Stimulated activated CD4-positive, alpha-beta T cell treated with anti-CD3 and anti-CD28 coated beads, Interleukin-12 subunit alpha, Interleukin-12 subunit beta, amount 100 ng/mL, for 24 hours (primary cell): ENCODE results near the gene KCNH2.

Source experiments
- DNase-seq, 2 experiments: peaks; one replicate each; pipeline ENCODE4 v3.0.0-alpha.2; 2020; ENCODE audit warnings: low read depth in 2 of 2

Gene KCNH2

DNA sequence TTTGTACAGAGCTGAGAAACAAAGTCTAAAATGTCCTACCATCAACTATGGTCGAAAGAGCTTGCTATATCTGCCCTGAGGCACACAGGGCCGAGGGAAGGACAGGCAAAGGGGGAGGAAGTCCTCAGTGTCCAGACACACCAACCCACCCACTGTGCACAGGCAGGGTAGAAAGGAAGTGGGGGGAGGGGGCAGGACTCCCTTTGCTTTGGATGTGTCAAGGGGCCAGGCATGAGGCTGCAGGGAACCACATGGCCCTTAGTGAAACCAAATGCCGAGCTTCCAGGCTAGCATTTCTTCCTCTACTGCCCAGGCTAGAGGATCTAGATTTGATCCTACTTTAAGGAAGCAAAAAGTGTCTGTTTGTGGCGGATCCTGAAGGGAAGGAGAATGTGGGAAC, 28.6 kb downstream of the KCNH2 start:
- no peak for DNase-seq

DNA sequence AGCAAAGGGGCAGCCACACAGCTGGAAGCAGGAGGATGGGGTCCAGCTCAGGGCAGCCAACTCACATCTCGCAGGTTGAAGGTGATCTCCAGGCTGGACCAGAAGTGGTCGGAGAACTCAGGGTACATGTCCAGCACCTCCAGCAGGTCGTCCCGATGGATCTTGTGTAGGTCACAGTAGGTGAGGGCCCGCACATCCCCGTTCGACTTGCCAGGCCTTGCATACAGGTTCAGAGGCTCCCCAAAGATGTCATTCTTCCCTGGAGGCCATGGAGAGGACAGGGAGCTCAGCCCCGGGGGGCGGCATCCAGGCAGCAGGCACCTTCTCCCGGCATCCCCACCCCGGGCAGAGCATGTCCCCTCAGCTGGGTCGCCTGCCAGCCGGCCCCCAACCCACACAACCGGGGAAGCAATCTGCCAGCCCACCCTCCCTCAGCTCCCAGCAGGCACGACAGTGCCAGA, 29.3 kb downstream of the KCNH2 start:
- no peak for DNase-seq

DNA sequence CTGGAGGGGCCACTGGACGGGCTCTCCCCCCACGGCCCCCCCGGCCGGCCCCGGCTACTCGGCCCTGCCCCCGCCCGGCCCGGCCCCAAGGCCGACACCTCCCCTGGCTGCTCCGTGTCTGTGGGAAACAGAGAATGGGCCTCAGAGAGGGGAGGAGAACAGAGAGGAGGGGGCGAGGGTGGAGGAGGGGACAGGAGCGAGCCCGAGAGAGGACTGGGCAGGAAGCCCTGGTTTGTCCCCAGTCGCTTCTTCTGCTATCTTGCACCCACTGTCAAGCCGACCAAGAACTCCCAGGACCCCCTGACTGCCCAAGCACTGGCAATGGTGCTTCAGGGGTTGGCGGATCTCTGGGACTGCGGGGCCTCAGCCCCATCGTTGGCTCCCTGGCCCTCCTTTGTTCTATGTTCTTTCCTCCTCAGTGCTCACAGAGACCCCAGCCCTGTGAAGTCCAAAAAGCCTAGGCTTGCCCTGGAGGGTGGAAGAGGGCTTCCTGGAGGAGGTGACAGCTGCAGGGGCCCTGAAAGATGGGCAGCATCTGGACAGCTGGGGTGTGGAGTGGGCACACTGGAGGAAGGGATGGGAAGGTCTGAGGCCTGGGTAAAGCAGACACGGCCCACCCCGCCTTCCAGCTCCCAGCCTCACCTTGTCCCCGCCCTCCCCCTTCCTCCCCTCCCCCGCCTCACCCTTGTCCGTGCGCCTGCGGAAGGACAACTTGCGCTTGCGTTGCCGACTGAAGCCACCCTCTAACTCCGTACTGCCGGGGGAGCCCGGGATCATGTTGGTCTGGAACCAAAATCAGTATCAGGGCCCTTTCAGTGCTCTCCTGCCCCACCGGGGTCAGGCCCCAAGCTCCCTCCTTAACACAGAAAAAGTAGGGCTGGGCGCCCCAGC, 30.1 kb downstream of the KCNH2 start:
- DNase-seq, result no peak

DNA sequence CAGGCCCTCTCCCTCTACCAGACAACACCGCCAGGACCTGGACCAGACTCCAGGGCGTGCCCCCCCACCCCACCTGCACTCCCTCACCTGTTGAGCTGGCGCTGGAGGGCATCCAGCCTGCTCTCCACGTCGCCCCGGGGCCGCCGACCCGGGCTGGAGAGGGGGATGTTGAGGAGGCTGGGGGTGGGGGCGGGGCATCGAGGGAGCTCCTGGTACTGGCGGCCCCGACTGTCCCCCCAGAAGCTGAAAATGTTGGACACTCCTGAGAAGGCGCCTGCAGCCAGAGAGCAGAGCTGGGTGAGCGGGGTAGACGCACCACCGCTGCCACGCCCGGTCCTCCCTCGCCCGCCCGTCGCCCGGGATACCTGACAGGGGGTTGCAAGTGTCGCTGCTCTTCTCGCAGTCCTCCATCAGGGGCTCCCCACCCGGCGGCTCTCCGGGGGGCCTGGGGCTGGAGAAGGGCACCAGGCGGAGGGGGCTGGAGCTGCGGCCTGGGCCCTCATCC, 30.8 kb downstream of the KCNH2 start:
- DNase-seq, result no peak

DNA sequence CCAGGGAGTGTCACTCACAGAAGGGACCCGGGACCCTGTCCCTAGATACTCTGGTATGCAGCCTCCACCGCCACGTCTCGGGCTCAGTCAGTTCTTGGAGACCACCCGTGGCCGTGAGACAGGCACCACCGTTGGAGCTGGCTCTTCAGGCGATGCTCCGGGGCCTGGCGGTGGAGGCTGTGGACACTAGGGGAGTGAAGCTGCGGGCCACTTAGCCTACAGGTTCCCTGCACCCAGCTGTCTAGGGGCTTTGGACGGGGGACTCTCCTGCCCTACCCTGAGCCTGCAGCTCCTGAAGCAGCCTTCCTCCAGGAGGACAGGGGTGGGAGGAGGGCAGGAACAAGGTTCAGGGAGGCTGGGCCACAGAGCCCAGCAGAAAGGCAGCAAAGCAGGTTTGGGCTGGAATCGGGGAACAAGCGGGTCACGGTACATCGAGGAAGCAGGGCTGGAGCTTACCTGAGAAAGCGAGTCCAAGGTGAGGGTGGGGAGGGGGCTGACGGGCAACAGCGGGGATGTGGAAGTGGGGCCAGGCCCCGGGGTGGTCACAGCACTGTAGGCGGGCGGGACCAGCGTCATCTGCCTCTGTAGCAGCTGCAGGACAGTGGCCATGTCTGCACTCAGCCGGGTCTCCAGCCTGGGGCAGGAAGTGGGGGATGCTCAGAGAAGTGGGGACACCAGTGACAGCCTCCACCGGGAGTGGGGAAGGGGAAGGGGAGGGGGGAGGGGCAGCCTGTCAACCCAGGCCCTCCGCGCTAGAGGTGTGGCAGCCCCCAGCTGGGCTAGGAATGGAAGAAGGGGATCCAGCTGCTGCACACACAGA, 31.5 kb downstream of the KCNH2 start:
- no peak for DNase-seq

DNA sequence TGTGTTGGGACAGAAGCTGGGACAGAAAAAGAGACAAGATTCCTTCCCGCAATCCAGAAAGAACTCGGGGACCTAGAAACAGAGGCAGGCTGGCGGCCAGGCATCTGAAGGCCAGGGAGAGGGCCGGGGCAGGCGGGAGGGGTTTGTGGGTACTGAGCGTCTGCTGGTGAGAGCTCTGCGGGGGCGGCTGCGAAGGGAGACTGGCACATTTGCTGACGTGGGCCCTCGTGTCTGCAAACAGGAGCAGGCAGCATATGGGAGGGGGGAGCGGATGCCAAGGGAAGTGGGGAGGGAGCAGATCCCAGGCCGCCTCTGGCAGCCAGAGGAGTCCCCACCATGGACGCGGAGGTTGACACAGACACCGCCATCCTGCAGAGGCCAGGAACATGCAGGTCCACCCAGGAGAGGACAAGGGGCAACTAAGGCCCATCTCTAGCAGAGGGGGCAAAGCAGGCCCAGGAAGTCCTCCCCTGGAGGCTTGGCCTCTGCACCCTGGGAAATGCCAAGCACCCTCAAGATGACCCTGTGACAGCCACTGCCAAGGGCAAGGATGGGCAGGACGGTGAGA, 32.2 kb downstream of the KCNH2 start:
- DNase-seq, result no peak

DNA sequence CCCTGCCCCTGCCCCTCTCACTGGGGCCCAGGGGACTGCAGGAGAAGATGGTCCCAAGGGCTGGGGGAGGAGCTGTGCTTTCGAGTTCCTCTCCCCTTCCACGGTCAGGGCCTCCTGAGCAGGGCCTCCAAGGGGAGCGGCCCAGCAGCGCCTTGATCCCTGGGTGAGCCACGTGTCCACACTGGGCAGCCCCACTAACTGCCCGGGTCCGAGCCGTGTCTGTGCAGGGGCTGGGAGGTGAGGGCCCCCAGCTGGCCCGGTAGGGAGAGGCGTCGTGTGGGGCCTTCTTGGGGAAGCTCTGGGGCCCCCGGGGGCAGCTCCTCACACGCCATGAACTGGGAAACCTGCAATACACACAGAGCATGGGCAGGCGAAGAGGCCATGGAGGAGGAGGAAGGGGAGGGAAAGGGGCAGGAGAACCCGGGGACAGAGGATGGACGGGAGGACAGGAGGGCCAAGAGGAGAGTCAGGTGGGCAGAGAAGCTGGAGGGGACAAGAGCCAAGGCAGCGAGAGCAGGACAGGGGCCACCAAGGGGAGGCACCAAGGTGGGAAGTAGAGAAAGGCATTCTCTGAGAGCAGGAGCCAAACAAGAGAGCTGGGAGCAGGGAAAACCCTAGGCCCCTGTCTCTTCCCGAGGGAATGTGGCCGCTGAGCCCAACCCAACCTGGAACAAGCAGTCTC, 32.8 kb downstream of the KCNH2 start:
- no peak for DNase-seq

DNA sequence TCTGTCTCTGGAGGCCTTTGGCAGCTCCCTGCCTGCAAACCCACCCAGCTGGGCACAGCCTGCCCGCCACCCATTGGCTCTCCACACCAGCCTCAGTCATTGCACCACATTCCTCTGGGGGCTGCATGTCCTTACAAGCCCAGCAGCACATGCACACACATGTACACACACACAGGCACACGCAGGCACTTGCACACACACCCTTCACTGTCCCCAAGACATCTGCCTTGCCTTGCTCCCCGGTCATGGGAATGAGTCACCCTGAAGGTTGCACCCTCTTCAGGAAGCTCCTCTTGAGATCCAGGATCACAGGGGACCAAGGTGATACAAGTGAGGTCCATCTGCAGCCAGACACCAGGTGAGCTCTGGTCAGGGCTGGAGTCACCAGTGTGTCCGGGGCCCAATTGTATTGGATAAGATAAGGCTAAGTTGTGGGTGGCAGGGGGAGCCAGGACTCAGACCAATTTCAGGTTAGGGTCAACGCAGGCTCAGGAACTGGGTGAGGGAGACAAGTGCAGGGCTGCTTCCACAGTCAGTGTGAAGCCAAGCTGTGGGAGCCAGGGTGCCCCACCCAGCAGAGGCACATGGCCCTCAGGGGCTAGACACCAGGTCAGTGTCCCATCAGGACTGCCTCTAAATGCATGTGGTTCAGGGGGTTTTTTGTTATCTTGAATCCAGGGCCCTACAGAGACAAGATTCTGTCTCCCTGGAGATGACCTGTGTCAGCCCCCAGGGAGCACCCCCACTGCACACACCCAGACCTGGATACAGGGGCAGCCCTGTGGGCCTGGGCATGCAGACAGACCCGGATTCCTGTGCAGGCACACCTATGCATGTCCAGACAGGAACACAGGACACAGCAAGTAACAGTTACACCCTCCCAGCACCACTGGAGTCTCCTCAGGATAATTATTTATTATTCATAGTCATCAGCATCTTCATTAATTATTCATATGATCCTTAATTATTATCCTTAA, 33.8 kb downstream of the KCNH2 start:
- no peak for DNase-seq

DNA sequence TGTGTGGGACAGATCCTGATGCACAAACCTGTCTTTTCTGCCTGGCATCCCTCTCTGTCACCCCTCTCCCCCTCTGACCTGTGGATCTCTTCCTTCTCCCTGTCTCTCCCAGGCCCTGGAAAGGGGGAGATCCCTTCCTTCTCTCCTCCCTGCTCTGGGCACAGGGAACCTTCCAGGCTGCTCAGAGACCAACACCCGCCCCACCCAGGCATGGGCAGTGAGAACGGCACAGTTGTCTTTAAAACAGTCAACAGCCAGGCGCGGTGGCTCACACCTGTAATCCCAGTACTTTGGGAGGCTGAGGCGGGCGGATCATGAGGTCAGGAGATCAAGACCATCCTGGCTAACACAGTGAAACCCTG, 34.7 kb downstream of the KCNH2 start:
- DNase-seq, result no peak

DNA sequence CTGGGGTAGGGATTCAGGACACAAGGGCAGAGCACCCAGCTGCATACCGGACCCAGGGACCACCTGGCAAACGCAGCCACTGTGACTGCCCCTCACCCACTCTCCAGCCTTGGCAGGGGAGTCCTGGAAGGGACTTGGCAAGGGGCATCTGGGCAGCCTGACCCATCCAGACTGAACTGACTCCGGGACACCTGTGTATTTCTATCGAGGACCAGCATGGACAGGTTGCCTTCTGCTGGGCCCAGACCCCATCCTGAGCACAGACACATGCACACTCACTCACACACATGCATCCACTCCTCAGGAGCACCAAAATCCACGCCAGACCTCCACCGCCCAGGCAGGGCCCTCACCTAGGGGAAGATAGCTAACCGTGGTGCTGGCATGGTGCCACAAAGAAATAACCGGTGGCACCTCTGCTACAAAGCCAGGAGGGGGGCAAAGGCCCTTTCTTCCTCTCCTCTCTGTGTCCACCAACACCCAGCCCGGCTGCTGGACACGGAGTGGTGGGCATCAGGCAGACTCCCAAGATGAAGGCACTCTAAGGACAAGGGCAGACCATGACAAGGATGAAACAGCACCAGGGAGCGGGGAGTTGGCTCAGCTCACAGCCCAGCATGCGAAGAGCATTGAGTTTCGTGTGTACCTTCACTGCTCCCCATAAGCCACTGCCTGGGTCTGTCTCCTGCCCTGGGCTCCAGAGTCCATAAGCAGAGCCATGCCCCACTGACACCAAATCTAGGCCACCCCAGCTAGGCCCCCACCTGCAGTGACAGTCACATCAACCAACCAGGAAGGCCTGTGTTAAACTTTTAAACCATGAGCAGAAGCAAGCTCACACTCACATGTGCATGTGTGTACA, 35.3 kb downstream of the KCNH2 start:
- DNase-seq, result no peak

DNA sequence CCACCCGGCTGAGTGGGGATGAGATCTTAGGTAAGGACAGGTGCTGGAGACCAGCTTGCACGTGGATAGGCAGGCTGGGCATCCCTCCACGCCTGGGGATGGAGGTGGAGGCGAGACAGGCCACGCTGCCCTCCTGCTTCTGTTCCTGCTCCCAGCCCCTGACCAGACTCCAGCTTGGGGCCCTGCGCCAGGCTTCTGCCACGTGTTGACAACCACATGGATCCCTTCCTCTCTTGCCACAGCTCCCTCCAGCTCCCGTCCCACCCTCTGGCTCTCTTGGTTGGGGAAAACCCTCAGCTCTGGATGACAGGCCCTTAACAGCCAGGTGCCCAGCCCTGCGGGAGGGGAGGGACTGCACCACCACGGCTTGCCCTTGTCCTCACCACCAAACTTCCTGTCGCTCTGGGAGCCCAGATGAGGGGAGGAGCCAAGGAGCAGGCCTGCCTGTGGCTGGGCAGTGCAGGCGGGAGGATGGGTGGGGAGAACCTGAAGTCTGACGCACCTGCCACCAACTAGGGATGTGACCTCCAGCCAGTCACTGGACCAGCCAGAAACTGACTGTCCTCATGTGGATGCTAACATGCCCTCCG, 36.0 kb downstream of the KCNH2 start:
- peak; percentile 6 to 43 for DNase-seq

DNA sequence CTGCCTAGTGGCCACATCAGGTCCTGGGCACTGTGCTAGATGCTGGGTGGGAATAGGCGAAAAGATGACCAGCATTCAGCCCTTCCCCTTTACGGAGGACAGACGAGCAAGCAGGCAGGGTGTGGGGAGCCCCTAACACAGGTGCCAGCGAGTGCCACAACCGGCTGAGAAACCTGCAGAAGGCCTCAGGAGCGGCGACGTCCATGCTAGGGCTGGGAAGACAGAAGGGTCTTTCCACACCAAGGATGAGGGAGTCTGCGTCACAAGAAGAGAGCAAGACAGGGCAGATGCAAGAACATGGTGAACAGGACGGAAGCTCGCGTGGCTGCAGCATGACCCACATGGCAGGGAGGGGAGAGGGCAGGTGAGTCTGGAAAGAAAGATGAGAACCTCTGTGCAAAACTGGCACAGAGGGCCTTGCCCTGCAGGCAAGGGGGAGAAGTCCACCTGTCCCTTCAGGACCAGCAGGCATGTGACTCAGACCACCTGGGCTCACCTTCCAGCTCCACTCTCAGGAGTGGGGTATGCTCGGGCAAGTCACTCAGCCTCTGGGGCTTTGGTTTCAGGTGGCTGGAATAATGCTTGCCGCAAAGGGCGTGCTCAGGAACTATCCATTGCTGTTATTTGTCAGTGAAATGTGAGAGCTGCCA, 36.6 kb downstream of the KCNH2 start:
- no peak for DNase-seq

DNA sequence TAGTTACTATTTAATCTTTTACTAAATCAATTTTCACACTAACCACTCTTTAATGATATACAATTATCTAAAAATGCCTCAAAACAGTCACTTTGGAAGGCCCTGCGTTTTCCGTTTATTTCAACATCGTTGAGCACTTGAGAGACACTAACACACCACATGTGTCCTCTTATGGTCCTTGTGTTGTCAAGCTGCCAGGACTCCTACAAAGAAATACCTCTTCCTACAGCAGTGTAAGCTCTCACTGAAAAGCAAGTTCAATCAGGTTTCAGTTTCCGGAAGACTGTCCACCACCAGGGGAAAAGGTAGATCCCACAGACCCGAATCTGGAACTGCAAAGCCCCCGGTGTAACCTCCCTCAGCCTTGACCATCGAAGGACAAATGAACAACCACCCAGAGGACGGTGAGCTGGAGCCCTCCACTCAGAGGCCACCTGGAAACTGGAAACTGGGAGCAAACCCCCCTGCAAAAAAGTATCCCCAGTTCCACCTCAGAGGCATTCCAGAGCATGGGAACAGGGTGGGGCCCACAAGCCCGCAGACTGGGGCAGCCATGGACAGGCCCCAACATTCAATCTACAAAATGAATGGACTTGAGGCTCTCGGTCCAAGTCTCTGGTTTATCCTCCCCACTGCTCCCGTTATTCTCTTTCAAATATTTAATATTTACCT, 37.6 kb downstream of the KCNH2 start:
- no peak for DNase-seq

DNA sequence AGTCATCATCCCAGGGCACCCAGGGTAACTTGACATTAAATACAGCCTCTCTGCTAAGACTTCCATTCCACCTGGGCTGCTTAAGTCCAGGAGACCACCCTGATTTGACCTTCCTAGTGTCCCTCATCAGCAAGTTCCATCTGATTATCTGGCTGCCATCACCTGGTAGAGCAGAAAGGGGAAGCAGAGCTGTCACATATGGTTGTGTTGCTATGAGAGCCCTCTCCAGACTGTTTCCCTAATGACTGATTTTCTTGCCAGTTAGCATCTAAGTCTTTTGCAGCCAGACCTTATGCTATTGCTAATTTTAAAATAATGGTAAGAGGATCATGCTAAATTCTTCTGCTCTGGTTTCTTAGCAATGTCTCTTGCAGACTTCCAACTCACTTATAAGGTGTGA, 38.7 kb downstream of the KCNH2 start:
- DNase-seq, result no peak

DNA sequence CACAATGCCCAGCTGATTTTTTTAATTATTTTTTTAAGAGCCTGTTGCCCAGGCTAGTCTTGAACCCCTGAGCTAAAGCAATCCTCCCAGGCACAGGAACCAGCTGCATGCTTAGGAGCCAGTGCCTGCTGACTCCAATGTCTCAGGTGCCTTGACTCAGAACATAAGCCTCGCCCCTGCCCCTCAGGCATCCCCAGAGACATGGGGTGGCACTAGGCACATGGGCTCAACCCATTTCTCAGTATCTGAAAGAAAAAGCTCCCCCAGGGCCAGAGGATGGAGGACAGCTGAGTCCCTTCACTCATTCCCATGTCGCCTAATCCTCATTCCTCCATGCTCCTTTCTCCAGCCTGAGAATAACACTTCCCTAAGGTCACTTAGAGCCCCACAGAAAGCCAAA, 39.1 kb downstream of the KCNH2 start:
- no peak for DNase-seq

DNA sequence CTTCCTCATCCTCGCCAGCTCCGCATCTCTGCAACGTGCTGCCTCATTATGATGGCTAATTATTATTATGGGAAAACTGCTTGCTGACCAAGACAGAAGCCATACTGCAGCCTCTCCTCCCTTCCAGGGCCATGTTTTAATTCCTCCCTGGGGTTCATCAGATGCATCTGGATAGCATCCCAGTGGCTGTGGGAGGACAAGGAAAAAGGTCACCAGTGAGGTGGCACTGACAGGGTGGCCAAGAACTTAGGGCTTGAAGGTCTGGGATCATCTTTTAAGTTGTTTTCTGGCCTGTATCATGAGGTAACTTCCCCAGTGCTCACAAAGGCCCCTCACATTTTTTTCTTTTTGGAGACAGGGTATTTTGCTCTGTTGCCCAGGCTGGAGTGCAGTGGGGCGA, 39.6 kb downstream of the KCNH2 start:
- DNase-seq, result no peak

DNA sequence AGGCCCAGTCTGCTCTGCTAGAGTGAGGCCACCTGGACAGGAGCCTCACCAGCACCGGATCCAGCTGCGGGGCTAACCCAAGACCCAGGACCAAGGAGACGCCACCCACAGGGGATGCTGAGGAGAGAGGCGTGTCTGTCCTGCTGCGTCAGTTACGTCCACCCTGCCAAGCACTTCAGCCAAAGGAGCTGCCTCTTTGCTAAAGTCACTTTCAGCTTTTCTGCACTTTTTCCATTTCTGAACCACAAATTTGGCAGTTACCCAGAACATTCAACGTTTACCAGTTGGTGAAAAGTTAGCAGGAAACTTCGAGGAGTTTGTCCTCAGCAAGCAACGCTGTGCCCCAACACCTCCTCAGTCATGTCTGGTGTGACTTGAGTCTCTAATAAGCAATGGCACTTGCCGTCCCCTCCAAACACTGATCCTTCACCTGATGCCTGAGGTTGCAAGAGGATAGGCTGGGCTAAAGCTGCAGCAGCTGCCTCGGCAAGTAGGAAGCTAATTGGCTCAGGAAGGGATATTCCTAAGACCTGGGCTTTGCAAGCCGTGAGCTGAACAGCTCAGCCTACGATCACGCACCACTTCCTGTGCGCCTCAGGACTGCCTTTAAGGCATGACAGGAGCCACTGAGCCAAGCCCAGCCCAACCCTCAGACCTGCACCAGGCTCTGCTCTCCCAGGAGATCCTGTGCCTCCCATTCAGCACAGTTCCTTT, 40.1 kb downstream of the KCNH2 start:
- DNase-seq, result no peak

DNA sequence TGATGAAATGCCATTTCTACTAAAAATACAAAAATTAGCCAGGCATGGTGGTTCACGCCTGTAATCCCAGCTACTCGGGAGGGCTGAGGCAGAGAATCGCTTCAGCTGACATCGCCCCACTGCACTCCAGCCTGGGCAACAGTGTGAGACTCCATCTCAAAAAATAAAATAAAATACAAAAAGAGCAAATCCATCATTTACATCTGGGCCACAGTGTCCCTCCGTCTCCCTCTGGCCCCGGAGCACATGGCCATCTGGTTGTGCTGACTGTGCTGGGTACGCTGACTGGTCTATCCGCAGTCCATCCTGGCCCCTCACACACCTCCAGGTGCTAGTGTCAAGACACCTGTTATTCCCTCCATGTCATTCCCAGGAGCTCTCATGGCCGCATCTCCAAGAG, 42.1 kb downstream of the KCNH2 start:
- DNase-seq, result no peak
